ENCODE data around the gene ADAMTS20.
A peak's percentile ranks its signal among the peaks of the same experiment; 100 is the strongest.

The ADAMTS20 gene, protein sequence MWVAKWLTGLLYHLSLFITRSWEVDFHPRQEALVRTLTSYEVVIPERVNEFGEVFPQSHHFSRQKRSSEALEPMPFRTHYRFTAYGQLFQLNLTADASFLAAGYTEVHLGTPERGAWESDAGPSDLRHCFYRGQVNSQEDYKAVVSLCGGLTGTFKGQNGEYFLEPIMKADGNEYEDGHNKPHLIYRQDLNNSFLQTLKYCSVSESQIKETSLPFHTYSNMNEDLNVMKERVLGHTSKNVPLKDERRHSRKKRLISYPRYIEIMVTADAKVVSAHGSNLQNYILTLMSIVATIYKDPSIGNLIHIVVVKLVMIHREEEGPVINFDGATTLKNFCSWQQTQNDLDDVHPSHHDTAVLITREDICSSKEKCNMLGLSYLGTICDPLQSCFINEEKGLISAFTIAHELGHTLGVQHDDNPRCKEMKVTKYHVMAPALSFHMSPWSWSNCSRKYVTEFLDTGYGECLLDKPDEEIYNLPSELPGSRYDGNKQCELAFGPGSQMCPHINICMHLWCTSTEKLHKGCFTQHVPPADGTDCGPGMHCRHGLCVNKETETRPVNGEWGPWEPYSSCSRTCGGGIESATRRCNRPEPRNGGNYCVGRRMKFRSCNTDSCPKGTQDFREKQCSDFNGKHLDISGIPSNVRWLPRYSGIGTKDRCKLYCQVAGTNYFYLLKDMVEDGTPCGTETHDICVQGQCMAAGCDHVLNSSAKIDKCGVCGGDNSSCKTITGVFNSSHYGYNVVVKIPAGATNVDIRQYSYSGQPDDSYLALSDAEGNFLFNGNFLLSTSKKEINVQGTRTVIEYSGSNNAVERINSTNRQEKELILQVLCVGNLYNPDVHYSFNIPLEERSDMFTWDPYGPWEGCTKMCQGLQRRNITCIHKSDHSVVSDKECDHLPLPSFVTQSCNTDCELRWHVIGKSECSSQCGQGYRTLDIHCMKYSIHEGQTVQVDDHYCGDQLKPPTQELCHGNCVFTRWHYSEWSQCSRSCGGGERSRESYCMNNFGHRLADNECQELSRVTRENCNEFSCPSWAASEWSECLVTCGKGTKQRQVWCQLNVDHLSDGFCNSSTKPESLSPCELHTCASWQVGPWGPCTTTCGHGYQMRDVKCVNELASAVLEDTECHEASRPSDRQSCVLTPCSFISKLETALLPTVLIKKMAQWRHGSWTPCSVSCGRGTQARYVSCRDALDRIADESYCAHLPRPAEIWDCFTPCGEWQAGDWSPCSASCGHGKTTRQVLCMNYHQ (N-terminal part only)

DNA sequence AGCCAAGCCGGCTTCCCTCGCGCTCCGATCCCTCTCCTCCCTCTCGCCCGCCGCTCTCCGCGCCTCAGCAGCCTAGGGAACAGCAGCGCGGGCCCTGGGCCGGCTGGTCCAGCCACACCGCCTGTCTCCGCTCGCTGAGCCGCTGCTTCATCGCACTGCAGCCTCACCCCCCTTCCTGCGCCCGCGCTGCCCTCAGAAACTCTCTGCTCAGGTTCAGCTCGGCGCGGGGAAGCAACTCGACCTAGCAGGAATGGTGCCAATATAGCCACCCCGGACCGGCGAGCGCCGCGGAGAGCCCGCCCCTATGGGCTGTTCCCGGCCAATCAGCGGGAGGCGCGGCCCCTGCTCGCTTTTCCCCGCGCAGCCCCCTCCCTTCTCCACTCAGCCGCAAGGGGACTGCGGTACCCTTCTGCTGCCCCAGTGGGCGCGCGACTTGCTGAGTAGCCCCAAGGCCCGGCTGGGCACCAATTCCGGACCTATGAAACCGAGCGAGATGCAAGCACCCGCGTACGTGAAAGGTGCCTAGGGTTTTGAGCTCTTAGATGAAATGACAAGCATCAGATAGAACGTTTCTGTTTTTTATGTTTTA, at the start of gene ADAMTS20:
TSS of gene ADAMTS20 (minus strand) at position 233 of the 589 bp plus-strand sequence. CDS start 282 bp downstream, outside the sequence.
- Histone ChIP-seq H3K4me3 (ENCODE audit: low read length) (peak within 1 kb of the TSS; percentile 69), H3K9me3 (ENCODE audit: insufficient read depth, low read depth, low read length) (peaks cover 11% of the 10 kb centered on the region; the same call in 1 of the 2 replicates), H3K27ac (ENCODE audit: low read length) (no peak within 1 kb of the TSS), H3K4me1 (ENCODE audit: insufficient read depth, low read length) (no peaks in the 10 kb centered on the region), H3K27me3 (ENCODE audit: insufficient read depth, low read length) (peaks cover 40% of the 10 kb centered on the region), H3K36me3 (ENCODE audit: insufficient read depth, low read depth, low read length) (no peaks in the 10 kb centered on the region), H3K9ac (ENCODE audit: low read depth, low read length) (peak within 1 kb of the TSS; percentile 66; the same call in 1 of the 2 replicates)

DNA sequence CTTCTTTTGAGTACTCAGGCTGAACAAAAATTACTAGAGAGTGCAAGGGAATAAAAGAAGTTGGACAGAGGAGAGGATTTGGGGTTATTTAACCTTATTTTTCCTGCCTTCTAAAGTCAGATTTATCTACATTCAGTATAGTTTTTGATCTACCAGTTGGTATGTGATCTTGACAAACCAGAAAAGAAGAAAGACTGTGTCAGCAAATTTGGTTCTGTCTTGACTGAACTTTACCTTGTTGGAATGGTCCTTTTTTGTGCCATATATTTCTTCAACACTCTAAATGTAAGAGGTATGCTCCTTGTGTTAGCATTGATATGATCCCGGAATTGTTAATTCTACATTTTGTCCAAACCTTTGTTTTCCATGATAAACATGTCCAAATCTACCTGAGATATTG, 47.7 kb upstream of the ADAMTS20 start:
- no peaks in the 10 kb centered on the region for H3K27me3 ChIP-seq (ENCODE audit: insufficient read depth, low read length)
- no peaks in the 10 kb centered on the region for H3K36me3 ChIP-seq (ENCODE audit: insufficient read depth, low read depth, low read length)
- no peaks in the 10 kb centered on the region for H3K4me1 ChIP-seq (ENCODE audit: insufficient read depth, low read length)
- H3K9me3 ChIP-seq (ENCODE audit: insufficient read depth, low read depth, low read length): no peaks in the 10 kb centered on the region
- no peak overlapping the region for H3K27ac ChIP-seq (ENCODE audit: low read length)
- no peak overlapping the region for H3K9ac ChIP-seq (ENCODE audit: low read depth, low read length)
- no peak overlapping the region for H3K4me3 ChIP-seq (ENCODE audit: low read length)

DNA sequence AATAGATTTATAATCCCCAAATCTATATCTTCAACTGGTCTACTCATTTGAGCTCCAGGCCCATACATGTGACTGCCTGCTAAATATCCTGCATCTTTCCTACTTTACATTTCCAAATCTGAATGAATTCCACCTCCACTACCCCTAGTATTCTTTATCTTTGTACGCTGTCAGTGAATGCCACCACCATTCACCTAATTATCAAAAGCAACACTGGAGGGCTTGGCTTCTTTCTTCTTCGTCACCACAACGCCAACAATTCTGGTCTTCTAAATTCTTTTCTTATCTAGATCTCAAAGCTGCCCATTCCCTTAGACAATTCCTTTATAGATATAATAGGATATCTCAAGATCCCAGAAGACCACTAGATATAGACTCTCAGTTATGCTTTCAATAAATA, 47.1 kb upstream of the ADAMTS20 start:
- Histone ChIP-seq H3K4me3 (ENCODE audit: low read length) (no peak overlapping the region), H3K4me1 (ENCODE audit: insufficient read depth, low read length) (no peaks in the 10 kb centered on the region), H3K27me3 (ENCODE audit: insufficient read depth, low read length) (no peaks in the 10 kb centered on the region), H3K27ac (ENCODE audit: low read length) (no peak overlapping the region), H3K9me3 (ENCODE audit: insufficient read depth, low read depth, low read length) (no peaks in the 10 kb centered on the region), H3K36me3 (ENCODE audit: insufficient read depth, low read depth, low read length) (no peaks in the 10 kb centered on the region), H3K9ac (ENCODE audit: low read depth, low read length) (no peak overlapping the region)

DNA sequence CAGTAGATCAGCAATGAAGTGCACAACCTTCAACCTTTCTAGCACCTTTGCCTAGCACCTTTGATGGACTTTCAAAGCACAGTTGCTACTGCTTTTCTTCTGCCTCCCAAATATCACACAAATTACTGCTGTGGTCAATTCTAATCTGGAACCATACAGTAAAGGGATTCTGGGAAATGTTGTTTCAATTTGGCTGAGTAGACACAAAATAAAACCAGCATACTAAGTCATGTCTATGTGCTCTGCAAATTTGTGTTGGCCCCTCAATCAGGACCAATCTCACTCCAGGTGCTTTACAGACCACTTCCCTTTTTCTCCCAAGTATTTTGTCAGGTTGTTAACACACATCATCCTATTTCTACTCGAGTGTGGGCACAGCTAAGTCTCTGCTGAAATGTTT, 38.3 kb upstream of the ADAMTS20 start:
- H3K36me3 ChIP-seq (ENCODE audit: insufficient read depth, low read depth, low read length): no peaks in the 10 kb centered on the region
- no peak overlapping the region for H3K9ac ChIP-seq (ENCODE audit: low read depth, low read length)
- H3K27ac ChIP-seq (ENCODE audit: low read length): no peak overlapping the region
- no peaks in the 10 kb centered on the region for H3K9me3 ChIP-seq (ENCODE audit: insufficient read depth, low read depth, low read length)
- no peaks in the 10 kb centered on the region for H3K4me1 ChIP-seq (ENCODE audit: insufficient read depth, low read length)
- H3K27me3 ChIP-seq (ENCODE audit: insufficient read depth, low read length): no peaks in the 10 kb centered on the region
- no peak overlapping the region for H3K4me3 ChIP-seq (ENCODE audit: low read length)

DNA sequence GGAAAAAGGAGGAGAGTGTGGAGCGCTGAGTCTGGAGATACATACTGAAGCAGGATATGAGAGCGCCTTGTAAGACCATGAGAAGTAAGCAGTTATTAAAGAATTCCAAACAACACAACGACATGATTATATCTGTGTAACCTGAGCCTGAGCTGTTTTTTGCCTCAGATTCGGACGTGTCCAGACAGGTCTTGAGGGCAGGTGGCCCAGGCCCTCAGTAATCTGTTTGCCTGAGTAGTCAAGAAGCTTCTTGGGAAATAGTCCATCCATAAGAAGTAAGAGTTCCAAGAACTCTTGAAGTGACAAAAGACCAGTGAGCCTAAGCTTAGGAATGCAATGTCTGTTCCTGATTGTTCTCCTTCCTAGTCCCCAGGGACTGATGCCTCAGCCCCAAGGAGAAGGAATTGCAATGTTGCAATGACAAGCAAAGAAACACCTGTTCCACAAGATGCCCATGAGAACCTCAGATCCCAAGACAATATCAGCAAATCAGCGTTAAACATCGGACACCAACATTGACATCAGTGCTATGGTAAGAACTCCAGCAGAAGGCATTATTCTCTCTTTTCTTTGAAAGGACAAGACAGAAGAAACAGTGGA, 34.7 kb upstream of the ADAMTS20 start:
- Histone ChIP-seq H3K36me3 (ENCODE audit: insufficient read depth, low read depth, low read length) (no peaks in the 10 kb centered on the region), H3K9ac (ENCODE audit: low read depth, low read length) (no peak overlapping the region), H3K27ac (ENCODE audit: low read length) (no peak overlapping the region), H3K4me3 (ENCODE audit: low read length) (no peak overlapping the region), H3K9me3 (ENCODE audit: insufficient read depth, low read depth, low read length) (no peaks in the 10 kb centered on the region), H3K27me3 (ENCODE audit: insufficient read depth, low read length) (no peaks in the 10 kb centered on the region), H3K4me1 (ENCODE audit: insufficient read depth, low read length) (no peaks in the 10 kb centered on the region)

DNA sequence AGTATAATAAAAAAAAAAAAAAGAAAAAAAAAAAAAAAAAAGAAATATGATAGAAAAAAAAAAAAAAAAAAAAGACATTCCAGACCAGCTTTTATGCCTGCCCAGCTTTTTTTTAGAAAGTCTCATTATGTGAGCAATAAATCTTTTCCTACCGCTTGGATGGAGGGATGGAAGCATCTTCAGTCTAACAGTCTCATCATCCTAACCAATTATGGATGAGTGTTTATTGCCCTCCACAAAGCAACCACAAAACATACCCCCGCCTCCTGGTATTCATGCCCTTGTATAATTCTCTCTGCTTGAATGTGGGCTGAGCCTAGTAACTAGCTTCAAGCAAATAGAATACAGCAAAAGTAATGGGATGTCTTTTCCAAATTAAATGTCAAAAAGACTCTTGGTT, 33.7 kb upstream of the ADAMTS20 start:
- Histone ChIP-seq H3K27me3 (ENCODE audit: insufficient read depth, low read length) (no peaks in the 10 kb centered on the region), H3K36me3 (ENCODE audit: insufficient read depth, low read depth, low read length) (no peaks in the 10 kb centered on the region), H3K9ac (ENCODE audit: low read depth, low read length) (no peak overlapping the region), H3K27ac (ENCODE audit: low read length) (no peak overlapping the region), H3K9me3 (ENCODE audit: insufficient read depth, low read depth, low read length) (no peaks in the 10 kb centered on the region), H3K4me3 (ENCODE audit: low read length) (no peak overlapping the region), H3K4me1 (ENCODE audit: insufficient read depth, low read length) (no peaks in the 10 kb centered on the region)

DNA sequence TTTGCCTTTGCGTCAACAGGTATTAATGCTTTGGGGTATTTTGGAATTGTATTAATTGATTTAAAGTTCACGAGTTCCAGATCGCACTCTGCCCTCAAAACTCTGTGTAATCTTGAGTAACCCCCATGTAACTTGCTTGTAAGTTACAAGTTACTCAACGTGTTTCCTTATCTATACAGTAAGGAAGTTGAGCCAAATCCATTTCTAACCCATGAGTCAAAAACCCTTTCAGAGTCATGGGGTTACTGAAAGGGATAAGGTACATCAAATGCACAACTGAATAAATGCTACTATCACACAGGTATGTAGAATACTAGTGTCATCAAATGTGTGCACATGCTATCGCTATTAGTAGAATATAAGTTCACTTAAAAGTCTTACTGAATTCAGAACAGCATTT, 28.6 kb upstream of the ADAMTS20 start:
- Histone ChIP-seq H3K4me3 (ENCODE audit: low read length) (no peak overlapping the region), H3K9me3 (ENCODE audit: insufficient read depth, low read depth, low read length) (no peaks in the 10 kb centered on the region), H3K27me3 (ENCODE audit: insufficient read depth, low read length) (no peaks in the 10 kb centered on the region), H3K4me1 (ENCODE audit: insufficient read depth, low read length) (no peaks in the 10 kb centered on the region), H3K36me3 (ENCODE audit: insufficient read depth, low read depth, low read length) (no peaks in the 10 kb centered on the region), H3K9ac (ENCODE audit: low read depth, low read length) (no peak overlapping the region), H3K27ac (ENCODE audit: low read length) (no peak overlapping the region)

DNA sequence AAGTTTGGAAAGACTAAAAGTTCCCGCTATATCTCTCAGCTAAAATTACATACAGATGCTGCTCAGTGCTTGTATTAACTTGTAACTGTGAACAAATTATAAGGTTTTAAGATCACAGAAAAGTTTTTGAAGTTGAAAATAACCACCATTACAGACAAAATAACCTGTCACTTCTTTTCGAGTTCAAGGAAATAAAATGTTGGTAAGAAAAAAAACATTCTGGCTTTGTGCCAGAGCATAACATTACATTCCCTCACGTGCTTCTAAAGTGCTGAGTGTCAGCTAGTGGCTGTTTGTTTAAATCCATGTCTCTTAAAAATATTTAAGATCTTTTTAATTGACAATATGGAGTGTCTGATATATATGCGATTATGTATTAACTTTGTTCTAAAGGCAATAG, 27.2 kb upstream of the ADAMTS20 start:
- H3K4me3 ChIP-seq (ENCODE audit: low read length): no peak overlapping the region
- H3K27me3 ChIP-seq (ENCODE audit: insufficient read depth, low read length): no peaks in the 10 kb centered on the region
- no peaks in the 10 kb centered on the region for H3K9me3 ChIP-seq (ENCODE audit: insufficient read depth, low read depth, low read length)
- H3K27ac ChIP-seq (ENCODE audit: low read length): no peak overlapping the region
- no peaks in the 10 kb centered on the region for H3K36me3 ChIP-seq (ENCODE audit: insufficient read depth, low read depth, low read length)
- H3K4me1 ChIP-seq (ENCODE audit: insufficient read depth, low read length): no peaks in the 10 kb centered on the region
- no peak overlapping the region for H3K9ac ChIP-seq (ENCODE audit: low read depth, low read length)

DNA sequence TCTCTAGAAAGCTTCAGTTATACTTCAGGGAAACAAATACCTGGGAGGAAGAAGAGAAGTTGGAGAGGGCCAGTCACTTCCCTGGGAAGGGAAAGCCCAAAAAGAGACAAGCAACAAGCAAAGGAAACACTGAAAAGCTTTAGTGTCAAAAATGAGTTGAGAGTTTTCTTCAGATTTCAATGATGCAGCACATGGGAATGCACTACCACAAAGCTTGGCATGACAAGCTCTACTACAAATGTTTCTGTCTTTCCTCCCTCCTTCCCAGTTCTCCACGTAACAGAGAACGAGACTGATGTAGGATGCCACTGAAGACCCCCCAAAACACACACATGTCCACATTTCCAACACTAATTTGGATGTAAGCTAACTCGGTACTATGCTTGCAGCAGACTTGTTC, 26.8 kb upstream of the ADAMTS20 start:
- H3K27ac ChIP-seq (ENCODE audit: low read length): no peak overlapping the region
- no peaks in the 10 kb centered on the region for H3K27me3 ChIP-seq (ENCODE audit: insufficient read depth, low read length)
- no peaks in the 10 kb centered on the region for H3K9me3 ChIP-seq (ENCODE audit: insufficient read depth, low read depth, low read length)
- H3K9ac ChIP-seq (ENCODE audit: low read depth, low read length): no peak overlapping the region
- H3K4me1 ChIP-seq (ENCODE audit: insufficient read depth, low read length): no peaks in the 10 kb centered on the region
- H3K36me3 ChIP-seq (ENCODE audit: insufficient read depth, low read depth, low read length): no peaks in the 10 kb centered on the region
- H3K4me3 ChIP-seq (ENCODE audit: low read length): no peak overlapping the region

DNA sequence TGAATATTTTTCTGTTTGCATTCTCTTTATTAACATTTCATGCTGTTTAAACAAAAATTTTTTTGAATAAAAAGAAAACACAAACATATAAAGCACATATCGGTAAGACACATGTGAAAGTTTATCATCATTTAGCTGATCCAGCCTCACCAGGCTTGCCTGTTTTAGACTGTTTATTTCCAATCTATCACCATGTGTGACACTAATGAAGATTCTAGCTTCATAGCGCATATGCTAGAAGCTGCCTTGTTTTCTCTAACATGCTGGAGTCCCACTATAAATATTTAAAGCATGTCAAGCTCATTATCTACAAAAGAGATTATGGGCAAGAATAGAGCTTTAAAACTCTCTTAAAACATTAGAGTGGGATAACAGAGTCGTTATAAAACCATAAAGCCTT, 25.4 kb upstream of the ADAMTS20 start:
- Histone ChIP-seq H3K36me3 (ENCODE audit: insufficient read depth, low read depth, low read length) (no peaks in the 10 kb centered on the region), H3K27me3 (ENCODE audit: insufficient read depth, low read length) (no peaks in the 10 kb centered on the region), H3K4me3 (ENCODE audit: low read length) (no peak overlapping the region), H3K4me1 (ENCODE audit: insufficient read depth, low read length) (no peaks in the 10 kb centered on the region), H3K9ac (ENCODE audit: low read depth, low read length) (no peak overlapping the region), H3K27ac (ENCODE audit: low read length) (no peak overlapping the region), H3K9me3 (ENCODE audit: insufficient read depth, low read depth, low read length) (no peaks in the 10 kb centered on the region)

DNA sequence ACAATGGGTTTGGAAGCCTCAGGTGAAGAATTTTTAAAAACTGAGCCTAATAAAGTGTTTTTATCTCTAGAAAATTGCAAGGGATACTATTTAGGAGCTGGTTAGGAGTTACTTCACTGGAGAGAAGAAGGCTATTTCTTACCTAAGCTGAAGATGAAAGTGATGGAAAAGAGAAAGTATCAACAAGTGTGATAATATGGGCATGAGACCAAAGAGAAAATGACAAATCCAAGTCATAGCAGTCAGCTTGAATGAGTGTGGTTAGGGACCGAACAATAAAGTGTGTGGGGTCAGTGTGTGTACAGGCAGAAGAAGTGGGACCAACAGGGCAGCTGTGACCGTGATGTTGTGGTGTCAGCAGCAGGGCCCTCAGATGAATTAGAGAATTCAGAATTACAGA, 24.2 kb upstream of the ADAMTS20 start:
- H3K9me3 ChIP-seq (ENCODE audit: insufficient read depth, low read depth, low read length): no peaks in the 10 kb centered on the region
- H3K4me3 ChIP-seq (ENCODE audit: low read length): no peak overlapping the region
- H3K27ac ChIP-seq (ENCODE audit: low read length): no peak overlapping the region
- H3K4me1 ChIP-seq (ENCODE audit: insufficient read depth, low read length): no peaks in the 10 kb centered on the region
- H3K36me3 ChIP-seq (ENCODE audit: insufficient read depth, low read depth, low read length): no peaks in the 10 kb centered on the region
- H3K27me3 ChIP-seq (ENCODE audit: insufficient read depth, low read length): no peaks in the 10 kb centered on the region
- no peak overlapping the region for H3K9ac ChIP-seq (ENCODE audit: low read depth, low read length)

Measured in iPS-20b (cell line).